Sigmoid colon (tissue), 7 donors: Measurements from ENCODE around the gene PCBP3. TPM values are rescaled to one million over a fixed set of nuclear protein-coding genes. Genes with fewer than 3 reads are reported as not detected.

Experiments
- DNase-seq: peaks from one replicate; pipeline ENCODE4 v3.0.0-alpha.2; 2019
- H3K27ac ChIP-seq, 4 donors: fragments of 200-600 bp; sonication (generic); one replicate each; pipeline ENCODE4 v1.5.1; 2016 to 2019; ENCODE audit warnings: mild to moderate bottlenecking in 1 of 4
- H3K27me3 ChIP-seq, 3 donors: fragments of 200-600 bp; sonication (generic); one replicate each; pipeline ENCODE4 v1.5.1; 2019; ENCODE audit warnings: mild to moderate bottlenecking in 1 of 3
- H3K36me3 ChIP-seq, 4 donors: fragments of 200-600 bp; sonication (generic); one replicate each; pipeline ENCODE4 v1.5.1; 2016 to 2019
- H3K4me1 ChIP-seq, 4 donors: fragments of 200-600 bp; sonication (generic); one replicate each; pipeline ENCODE4 v1.5.1; 2017 to 2019
- H3K4me3 ChIP-seq, 4 donors: fragments of 200-600 bp; sonication (generic); one replicate each; pipeline ENCODE4 v1.5.1; 2017 to 2019; ENCODE audit warnings: mild to moderate bottlenecking in 2 of 4, moderate library complexity in 1 of 4
- H3K9me3 ChIP-seq, 4 donors: fragments of 200-600 bp in 3 of 4; sonication (generic) in 3 of 4; one replicate each; pipeline versions ENCODE4 v1.5.1 to v1.6.1; 2013 to 2019
- CTCF ChIP-seq, 4 experiments: fragments of 450-650 bp in 3 of 4; fragments of 200-600 bp in 1 of 4; IDR thresholded peaks; one replicate each; pipeline ENCODE4 v1.5.1; 2016 to 2019; ENCODE audit warnings: antibody characterized with exemption in 4 of 4, mild to moderate bottlenecking in 3 of 4, moderate library complexity in 2 of 4
- EP300 ChIP-seq, 4 donors: sonication (generic); formaldehyde crosslinking; IDR thresholded peaks; one replicate each; pipeline ENCODE4 v1.6.1; 2017; ENCODE audit warnings: antibody characterized with exemption in 4 of 4
- POLR2A ChIP-seq, 2 donors: fragments of 450-650 bp; IDR thresholded peaks; one replicate each; pipeline ENCODE4 v1.6.1; 2016; ENCODE audit warnings: antibody characterized with exemption in 2 of 2, mild to moderate bottlenecking in 2 of 2, moderate library complexity in 2 of 2
- POLR2AphosphoS5 ChIP-seq, 4 donors: sonication (generic); formaldehyde crosslinking; IDR thresholded peaks; one replicate each; pipeline ENCODE4 v1.6.1; 2017; ENCODE audit warnings: antibody characterized with exemption in 4 of 4
- WGBS, 2 donors: extraction: QIAGEN DNeasy Blood & Tissue Kit; methylation state at CpG; one replicate each; pipeline ENCODE4 v1.1.7; 2013; 5-methylcytosine and 5-hydroxymethylcytosine counted together
- intact Hi-C: fragments of 100-400 bp; cut with DNase I; formaldehyde crosslinking; loops from one replicate; pipeline ENCODE4 v1.15.1; 2023
- polyA plus RNA-seq, 3 donors: library from polyadenylated mRNA; stranded (reverse); fragments of 200-250 nt; gene quantifications; one replicate each; pipeline ENCODE4 v1.2.3, GENCODE V29; 2013
- total RNA-seq, 4 donors: library from RNA; depleted of rRNA; stranded (reverse); fragments of >200 nt; gene quantifications; one replicate each; pipeline ENCODE4 v1.1.0, GENCODE V29; 2016
- donor health status: healthy with polysubstance abuse.
- donor health status: Bipolar disorder and iron deficiency.
- donor health status: healthy.

Gene PCBP3
- total and polyA plus RNA-seq, 7 donors = 1.2 to 21.3 (median 8.2) TPM

GRCh38 chr21:45636459-45636858 is 7.1 kb upstream of the PCBP3 start:
- H3K27ac ChIP-seq = no peak overlapping the region
- no peaks in the 10 kb centered on the region for H3K9me3 ChIP-seq
- no peaks in the 10 kb centered on the region for H3K27me3 ChIP-seq
- intact Hi-C loops = no loop called here
- DNase-seq = no peak
- TF ChIP-seq EP300 (IDR thresholded peaks at IDR 0.05) = no peak
- 92 to 96% methylated on average over 3 of the region's 3 CpGs for WGBS, 2 donors
- H3K4me1 ChIP-seq = no peaks in the 10 kb centered on the region
- no peaks in the 10 kb centered on the region for H3K36me3 ChIP-seq
- no peak overlapping the region for H3K4me3 ChIP-seq

- Histone ChIP-seq H3K27me3 (no peaks in the 10 kb centered on the region), H3K27ac (no peak overlapping the region), H3K9me3 (no peaks in the 10 kb centered on the region), H3K4me3 (no peak overlapping the region), H3K36me3 (no peaks in the 10 kb centered on the region), H3K4me1 (peaks cover 0 to 5% (median 0%) of the 10 kb centered on the region in 4 donors)
- intact Hi-C loops = no loop called here
- 83 to 85% methylated on average over 31 of the region's 33 CpGs for WGBS, 2 donors
- no peak for DNase-seq
- TF ChIP-seq POLR2A (IDR thresholded peaks at IDR 0.05) = no peak
- no peak for TF ChIP-seq EP300 (IDR thresholded peaks at IDR 0.05)
- TF ChIP-seq CTCF (IDR thresholded peaks at IDR 0.05) = no peak
- no peak for TF ChIP-seq POLR2AphosphoS5 (IDR thresholded peaks at IDR 0.05)
These were observed 6.4 kb upstream of the PCBP3 start for GRCh38 chr21:45636951-45637646.

GRCh38 chr21:45637883-45638282 is 5.6 kb upstream of the PCBP3 start:
- Histone ChIP-seq H3K36me3 (no peaks in the 10 kb centered on the region), H3K4me1 (peaks cover 0 to 12% (median 2%) of the 10 kb centered on the region in 4 donors), H3K27ac (no peak overlapping the region), H3K4me3 (no peak overlapping the region), H3K9me3 (no peaks in the 10 kb centered on the region), H3K27me3 (no peaks in the 10 kb centered on the region)
- TF ChIP-seq EP300 (IDR thresholded peaks at IDR 0.05) = no peak
- no peak for TF ChIP-seq POLR2AphosphoS5 (IDR thresholded peaks at IDR 0.05)
- no peak for TF ChIP-seq POLR2A (IDR thresholded peaks at IDR 0.05)
- TF ChIP-seq CTCF (IDR thresholded peaks at IDR 0.05) = no peak
- 59 to 69% methylated on average over 13 of the region's 13 CpGs for WGBS, 2 donors
- no peak for DNase-seq
- intact Hi-C loops = no loop called here

- Histone ChIP-seq H3K4me3 (no peak overlapping the region), H3K36me3 (no peaks in the 10 kb centered on the region), H3K9me3 (no peaks in the 10 kb centered on the region), H3K4me1 (peaks cover 0 to 13% (median 4%) of the 10 kb centered on the region in 4 donors), H3K27ac (no peak overlapping the region), H3K27me3 (no peaks in the 10 kb centered on the region)
- no peak for DNase-seq
- intact Hi-C loops = no loop called here
- no peak for TF ChIP-seq POLR2AphosphoS5 (IDR thresholded peaks at IDR 0.05)
- TF ChIP-seq EP300 (IDR thresholded peaks at IDR 0.05) = no peak
- no peak for TF ChIP-seq CTCF (IDR thresholded peaks at IDR 0.05)
- no peak for TF ChIP-seq POLR2A (IDR thresholded peaks at IDR 0.05)
- 46 to 49% methylated on average over 8 of the region's 8 CpGs for WGBS, 2 donors
These were observed 4.8 kb upstream of the PCBP3 start for GRCh38 chr21:45638707-45639106.

GRCh38 chr21:45639206-45640000 is 4.1 kb upstream of the PCBP3 start:
- H3K4me3 ChIP-seq = no peak overlapping the region
- TF ChIP-seq POLR2A (IDR thresholded peaks at IDR 0.05) = no peak
- TF ChIP-seq CTCF (IDR thresholded peaks at IDR 0.05) = no peak
- TF ChIP-seq EP300 (IDR thresholded peaks at IDR 0.05) = no peak
- no peak for TF ChIP-seq POLR2AphosphoS5 (IDR thresholded peaks at IDR 0.05)
- peaks cover 0 to 20% (median 10%) of the 10 kb centered on the region in 4 donors for H3K4me1 ChIP-seq
- peaks cover 0 to 6% (median 0%) of the 10 kb centered on the region in 3 donors for H3K27me3 ChIP-seq
- no peak overlapping the region for H3K27ac ChIP-seq
- no peaks in the 10 kb centered on the region for H3K36me3 ChIP-seq
- 56 to 74% methylated on average over 11 of the region's 11 CpGs for WGBS, 2 donors
- intact Hi-C loops = no loop called here
- DNase-seq = no peak
- no peaks in the 10 kb centered on the region for H3K9me3 ChIP-seq
